HS-27A (cell line): ENCODE data around the gene ENPP4.
"Not testable (repeated sequence)": the region's sequence is repeated elsewhere in the genome, so short reads cannot be mapped to it uniquely, and the experiment has no call there.

ENCODE experiments used
- DNase-seq: peaks from one replicate; pipeline ENCODE4 v3.0.0-alpha.2; 2012; ENCODE audit warnings: low read depth, missing footprints

The ENPP4 gene, protein sequence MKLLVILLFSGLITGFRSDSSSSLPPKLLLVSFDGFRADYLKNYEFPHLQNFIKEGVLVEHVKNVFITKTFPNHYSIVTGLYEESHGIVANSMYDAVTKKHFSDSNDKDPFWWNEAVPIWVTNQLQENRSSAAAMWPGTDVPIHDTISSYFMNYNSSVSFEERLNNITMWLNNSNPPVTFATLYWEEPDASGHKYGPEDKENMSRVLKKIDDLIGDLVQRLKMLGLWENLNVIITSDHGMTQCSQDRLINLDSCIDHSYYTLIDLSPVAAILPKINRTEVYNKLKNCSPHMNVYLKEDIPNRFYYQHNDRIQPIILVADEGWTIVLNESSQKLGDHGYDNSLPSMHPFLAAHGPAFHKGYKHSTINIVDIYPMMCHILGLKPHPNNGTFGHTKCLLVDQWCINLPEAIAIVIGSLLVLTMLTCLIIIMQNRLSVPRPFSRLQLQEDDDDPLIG

GRCh38 chr6:46129629-46130511, at the start of gene ENPP4:
Gene ENPP4, plus strand, starts transcription at chr6:46129989. Its CDS starts 9,595 bp downstream, at chr6:46139584.
- DNase-seq: no peak

DNA sequence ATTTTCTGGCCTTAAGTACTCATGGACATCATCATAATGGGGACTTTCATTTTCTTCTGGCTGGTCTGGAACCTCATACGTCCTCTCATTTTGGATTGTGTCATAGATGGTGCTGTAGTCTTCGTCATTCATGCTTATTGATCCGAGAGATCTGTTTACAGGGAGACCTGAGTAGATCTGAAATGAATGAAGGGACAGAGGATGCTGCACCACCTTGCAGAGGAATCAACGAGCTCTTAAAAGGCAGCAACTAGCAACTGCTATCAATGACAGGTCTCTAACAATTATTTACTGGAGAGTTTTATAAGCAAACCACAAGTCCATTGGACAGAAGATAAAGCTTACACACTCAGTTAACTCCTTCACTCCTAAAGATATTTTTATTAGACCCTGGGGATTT, 49.7 kb upstream of the ENPP4 start:
- DNase-seq: no peak

GRCh38 chr6:46085688-46086087, 44.1 kb upstream of the ENPP4 start:
- not testable (repeated sequence) for DNase-seq

- DNase-seq: no peak
Observed at GRCh38 chr6:46090115-46091079, 39.4 kb upstream of the ENPP4 start.

DNA sequence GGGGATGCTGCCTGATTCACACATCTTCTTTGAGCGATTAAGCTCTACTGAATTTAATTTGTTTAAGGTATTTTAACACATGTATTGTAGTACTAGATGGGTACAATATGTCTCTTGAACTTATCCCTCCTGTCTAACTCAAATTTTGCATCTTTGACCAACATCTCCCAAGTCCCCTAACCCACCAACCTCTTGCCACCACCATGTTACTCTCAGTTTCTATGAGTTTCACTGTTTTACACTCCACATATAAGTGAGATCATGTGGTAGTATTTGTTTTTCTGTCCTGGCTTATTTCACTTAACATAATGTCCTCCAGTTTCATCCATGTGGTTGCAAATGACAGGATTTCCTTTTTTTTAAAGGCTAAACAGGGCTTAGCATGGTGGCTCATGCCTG, 38.7 kb upstream of the ENPP4 start:
- DNase-seq: no peak

DNA sequence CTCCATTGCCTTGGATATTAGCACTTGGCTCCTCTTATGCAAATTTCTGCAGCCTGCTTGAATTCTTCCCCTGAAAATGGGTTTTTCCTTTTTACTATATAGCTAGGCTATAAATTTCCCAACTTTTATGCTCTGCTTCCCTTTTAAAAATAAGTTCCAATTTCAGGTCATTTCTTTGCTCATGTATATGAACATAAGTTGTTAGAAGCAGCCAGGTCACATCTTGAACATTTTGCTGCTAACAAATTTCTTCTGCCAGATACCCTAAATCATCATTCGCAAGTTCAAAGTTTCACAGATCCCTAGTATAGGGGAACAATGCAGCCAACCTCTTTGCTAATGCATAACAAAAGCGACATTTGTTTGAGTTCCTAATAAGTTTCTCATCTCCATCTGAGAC, 34.5 kb upstream of the ENPP4 start:
- no peak for DNase-seq

DNA sequence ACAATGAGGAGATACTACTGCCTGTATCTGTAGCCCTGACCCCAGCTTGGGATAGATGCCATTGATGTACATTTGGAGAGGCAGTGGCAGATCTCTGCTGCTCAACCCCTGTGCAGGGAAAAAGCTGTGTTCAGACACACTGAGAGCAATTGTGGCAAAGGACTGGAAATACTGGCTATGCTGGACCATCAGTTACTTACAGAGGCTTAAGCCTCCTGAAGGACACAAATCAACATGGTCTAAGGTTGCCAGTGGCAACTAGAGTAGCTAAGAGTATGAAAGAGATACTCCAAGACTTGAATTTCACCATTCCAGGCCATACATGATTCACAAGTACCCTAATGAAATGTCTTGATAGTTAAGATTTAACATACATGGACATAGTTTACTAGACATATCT, 32.4 kb upstream of the ENPP4 start:
- DNase-seq: no peak

DNA sequence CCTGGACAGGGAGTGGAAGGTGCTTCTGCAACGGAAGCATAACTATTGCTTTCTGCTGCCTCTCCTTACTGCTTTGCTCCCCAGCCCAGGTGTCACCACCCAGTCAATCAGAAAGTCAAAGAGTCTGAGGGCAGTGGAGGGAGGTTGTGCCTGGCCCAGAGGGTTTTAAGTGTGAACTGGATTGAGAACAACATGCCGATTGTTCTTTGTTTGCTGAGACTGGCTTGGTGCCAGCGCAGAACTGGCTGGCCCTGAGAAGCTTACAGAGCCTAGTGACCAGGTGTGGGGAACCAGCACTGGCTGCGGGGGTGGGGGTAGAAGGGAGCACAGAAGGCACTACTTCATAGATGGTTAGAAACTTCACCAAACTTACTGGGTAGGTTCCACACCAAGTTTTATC, 31.1 kb upstream of the ENPP4 start:
- no peak for DNase-seq

- no peak for DNase-seq
Observed at GRCh38 chr6:46099952-46100351, 29.8 kb upstream of the ENPP4 start.

GRCh38 chr6:46102123-46102522, 27.7 kb upstream of the ENPP4 start:
- no peak for DNase-seq

DNA sequence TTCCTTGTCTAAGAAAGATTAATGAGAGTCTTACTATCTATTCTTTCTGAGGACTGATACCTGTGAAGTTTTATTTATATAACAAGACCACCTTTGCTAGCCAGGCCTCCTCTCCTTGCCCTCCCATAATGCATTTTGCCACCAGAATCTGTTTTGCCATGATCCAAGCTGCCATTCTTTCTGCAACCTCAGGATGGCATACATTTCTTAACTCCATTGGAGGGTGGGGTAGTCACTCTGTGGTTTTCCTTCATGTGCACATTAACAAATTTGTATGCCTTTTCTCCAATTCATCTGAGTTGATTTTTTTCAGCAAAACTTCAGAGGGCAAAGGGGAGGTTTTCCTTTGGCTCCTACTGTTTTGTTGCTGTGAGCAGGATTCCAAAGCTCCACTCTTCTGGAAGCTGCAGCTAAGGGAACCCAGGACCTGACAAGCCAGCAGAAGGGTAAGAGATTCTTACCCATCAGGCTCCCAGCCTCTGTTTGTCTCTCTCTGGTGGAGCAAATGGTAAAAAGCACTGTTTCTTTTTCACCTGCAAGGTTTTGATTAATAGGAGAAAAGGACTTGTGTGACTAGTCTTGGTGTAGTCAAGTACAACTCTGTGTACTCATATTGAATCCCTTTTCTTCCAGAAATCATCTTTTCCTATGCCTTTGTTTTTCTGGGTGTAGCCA, 26.2 kb upstream of the ENPP4 start:
- DNase-seq: no peak

DNA sequence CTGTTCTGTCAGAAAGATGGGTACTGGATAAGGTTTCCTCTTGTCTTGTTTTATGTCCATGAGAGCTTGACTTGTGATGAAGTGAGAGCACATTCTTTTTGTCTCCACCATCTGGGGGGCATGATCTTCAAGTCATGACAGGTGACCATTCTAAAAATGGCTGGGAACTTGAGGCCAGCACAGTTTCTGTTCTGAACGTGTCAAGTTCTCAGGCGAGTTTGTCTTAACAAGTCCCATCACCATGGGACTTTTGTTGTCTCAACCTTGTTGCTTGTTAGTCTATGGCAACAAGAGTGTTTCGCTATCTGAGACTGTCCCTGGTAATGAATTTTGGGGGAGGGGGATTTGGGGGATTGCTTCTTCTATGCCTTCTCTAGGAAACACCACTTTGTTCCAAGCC, 25.6 kb upstream of the ENPP4 start:
- DNase-seq: no peak

DNA sequence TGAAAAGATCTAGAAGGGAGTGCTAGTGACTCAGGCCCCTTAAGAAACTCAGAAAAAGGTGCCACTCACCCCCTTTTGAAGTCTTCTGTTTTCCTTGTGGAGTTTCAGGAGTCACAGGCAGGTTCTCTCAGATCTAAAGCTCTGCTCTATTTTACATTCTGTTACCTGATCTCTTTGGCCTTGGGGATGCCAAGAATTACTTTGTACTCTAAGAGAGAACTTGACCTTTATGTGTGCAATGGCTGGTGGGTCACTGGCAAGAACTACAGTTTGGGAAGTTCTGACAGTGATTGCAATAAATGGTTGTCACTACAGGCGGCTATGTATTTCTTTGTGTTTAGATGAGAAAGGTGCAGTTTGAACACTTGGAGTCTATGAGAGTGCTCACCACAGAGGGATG, 24.2 kb upstream of the ENPP4 start:
- no peak for DNase-seq

GRCh38 chr6:46113370-46113769, 16.4 kb upstream of the ENPP4 start:
- no peak for DNase-seq

DNA sequence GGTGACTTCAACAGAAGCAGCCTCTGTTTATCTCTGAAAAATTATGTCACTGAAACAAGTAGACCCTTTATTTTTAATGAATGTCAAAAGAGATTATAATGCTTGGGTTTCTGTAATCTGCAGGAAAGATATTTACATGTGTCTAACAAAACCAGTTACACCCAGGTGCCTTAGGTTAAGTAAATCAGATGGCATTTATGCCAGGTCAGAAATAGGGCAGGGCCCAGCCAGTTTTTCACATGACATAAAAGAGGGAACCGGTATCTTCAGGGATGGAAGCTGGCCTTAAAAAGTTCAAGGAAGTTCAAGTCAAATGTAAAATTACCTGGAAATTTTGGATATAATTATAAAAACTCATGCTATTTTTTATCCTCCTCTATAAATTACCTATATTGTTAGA, 14.2 kb upstream of the ENPP4 start:
- DNase-seq: no peak

GRCh38 chr6:46116289-46116688, 13.5 kb upstream of the ENPP4 start:
- DNase-seq: no peak

DNA sequence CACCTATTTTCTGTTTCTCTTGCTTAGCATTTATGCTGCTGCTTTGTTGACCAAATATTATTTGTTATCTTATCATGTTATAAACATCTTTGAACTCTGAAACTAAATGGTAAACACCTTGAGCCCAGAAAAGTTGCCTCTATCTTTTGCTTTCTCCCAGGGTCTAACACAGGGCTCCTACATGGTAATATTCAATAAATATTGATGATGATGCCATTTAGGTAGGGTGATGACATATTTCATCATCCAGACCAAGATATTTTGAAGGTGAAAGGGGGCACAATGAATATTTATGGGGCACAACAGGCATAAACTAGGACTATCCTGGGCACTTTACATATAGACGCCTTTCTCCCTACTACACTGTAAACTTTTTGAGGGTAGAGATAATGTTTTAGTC, 11.6 kb upstream of the ENPP4 start:
- no peak for DNase-seq

DNA sequence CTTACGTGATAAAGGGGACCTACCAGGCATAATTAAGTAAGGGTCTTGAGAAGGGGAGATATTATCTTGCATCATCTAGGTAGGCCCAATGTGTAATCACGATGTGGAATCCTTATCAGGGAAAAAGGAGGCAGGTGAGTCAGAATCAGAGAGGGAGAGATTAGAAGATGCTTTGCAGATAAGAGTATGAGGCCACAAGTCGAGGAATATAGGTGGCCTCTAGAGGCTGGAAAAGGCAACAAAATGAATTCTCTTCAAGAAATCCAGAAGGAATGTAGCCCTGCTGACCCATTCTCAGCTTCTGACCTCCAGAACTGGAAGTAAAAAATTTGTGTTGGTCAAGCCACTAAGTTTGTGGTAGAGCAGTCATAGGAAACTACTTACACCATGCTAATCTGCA, 11.0 kb upstream of the ENPP4 start:
- no peak for DNase-seq

GRCh38 chr6:46119679-46120078, 10.1 kb upstream of the ENPP4 start:
- not testable (repeated sequence) for DNase-seq

DNA sequence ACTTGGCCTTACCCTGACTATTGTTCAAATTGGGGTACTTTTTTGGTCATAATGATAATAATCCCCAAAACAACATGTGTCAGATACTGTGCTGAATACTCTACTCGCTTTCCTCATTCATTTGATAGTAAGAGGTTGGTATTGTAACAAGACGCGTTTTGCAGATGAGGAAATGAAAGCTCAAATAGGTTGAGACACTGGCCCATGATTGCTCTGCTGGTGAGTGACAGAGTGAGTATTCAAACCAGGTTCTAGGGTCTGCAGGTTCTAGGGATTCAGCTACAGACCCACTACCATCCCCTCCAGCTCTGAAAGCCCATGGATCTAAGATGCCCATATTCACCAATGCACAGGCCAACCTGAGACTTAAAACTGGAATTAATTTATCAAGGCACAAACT, 1.3 kb upstream of the ENPP4 start:
- DNase-seq: no peak

GRCh38 chr6:46129291-46129628, 529 bp upstream of the ENPP4 start:
- no peak for DNase-seq

GRCh38 chr6:46130666-46131065, 877 bp downstream of the ENPP4 start:
- DNase-seq: no peak
